ENCODE measurements around the gene CDKN2A. TPM values are rescaled to one million over a fixed set of nuclear protein-coding genes. Genes with fewer than 3 reads are reported as not detected.
"Not testable (repeated sequence)": the region's sequence is repeated elsewhere in the genome, so short reads cannot be mapped to it uniquely, and the experiment has no call there.

Gene CDKN2A
- total RNA-seq, 1 donor from 2014 or later = 6.3 TPM

DNA sequence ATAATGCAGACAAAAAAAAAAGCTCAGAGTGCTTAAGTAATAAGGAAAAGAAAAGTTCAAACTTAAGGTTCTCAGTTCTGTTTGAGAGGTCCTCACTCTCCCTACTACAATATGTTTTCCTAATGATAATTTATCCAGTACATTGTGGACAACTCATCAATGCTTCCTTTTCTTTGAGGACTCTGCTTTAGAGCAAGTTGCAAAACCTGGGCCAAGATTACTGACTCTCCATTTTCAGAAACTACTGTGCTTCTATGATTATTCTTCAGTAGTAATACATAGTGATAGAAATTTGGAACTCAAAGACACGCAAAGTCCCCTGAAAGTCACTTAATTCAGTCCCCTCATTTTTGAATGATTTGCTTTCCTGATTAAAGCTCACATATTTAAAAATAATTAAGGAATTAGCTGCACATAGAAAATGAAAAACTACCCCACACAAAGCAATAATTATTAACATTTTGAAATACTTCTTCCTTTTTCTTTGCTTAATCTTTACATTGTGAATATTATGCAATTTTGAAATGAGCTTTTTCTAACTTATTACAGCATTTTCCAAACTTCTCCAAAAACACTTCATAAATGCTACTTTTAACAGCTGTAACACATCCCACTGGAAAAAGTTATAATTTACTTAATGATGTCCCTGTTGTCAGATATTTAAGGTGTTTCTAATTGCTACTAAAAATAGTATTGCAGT, 11.2 kb downstream of the CDKN2A start:
- no peak for DNase-seq (ENCODE audit: low read depth in 2 of 2)

- DNase-seq (ENCODE audit: low read depth in 2 of 2) = no peak
Measured at GRCh38 chr9:21982391-21982790, 11.8 kb downstream of the CDKN2A start.

DNA sequence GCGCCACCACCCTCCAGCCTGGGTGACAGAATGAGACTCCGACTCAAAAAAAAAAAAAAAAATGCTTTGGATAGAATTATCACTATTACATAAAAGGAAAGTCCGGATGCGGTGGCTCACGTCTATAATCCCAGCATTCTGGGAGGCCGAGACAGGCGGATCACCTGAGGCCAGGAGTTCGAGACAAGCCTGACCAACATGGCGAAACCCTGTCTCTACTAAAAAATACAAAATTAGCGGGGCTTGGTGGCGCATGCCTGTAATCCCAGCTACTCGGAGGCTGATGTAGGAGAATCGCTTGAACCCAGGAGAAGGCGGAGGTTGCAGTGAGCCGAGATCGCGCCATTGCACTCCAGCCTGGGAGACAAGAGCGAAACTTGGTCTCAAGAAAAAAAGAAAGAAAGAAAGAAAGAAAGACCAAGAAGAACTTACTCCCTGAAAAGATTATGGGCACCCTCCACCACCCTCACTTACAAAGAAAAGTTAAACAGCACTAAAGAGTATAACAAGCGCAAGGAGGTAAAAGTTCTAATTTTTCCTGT, 17.8 kb downstream of the CDKN2A start:
- DNase-seq (ENCODE audit: low read depth in 2 of 2) = no peak

DNA sequence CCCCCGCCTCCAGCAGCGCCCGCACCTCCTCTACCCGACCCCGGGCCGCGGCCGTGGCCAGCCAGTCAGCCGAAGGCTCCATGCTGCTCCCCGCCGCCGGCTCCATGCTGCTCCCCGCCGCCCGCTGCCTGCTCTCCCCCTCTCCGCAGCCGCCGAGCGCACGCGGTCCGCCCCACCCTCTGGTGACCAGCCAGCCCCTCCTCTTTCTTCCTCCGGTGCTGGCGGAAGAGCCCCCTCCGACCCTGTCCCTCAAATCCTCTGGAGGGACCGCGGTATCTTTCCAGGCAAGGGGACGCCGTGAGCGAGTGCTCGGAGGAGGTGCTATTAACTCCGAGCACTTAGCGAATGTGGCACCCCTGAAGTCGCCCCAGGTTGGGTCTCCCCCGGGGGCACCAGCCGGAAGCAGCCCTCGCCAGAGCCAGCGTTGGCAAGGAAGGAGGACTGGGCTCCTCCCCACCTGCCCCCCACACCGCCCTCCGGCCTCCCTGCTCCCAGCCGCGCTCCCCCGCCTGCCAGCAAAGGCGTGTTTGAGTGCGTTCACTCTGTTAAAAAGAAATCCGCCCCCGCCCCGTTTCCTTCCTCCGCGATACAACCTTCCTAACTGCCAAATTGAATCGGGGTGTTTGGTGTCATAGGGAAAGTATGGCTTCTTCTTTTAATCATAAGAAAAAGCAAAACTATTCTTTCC, 19.3 kb downstream of the CDKN2A start:
- peak in 1 of 2 donors; percentile 50 for DNase-seq (ENCODE audit: low read depth in 2 of 2)

- no peak for DNase-seq (ENCODE audit: low read depth in 2 of 2)
Measured at GRCh38 chr9:21974343-21974721, 19.9 kb downstream of the CDKN2A start.

- no peak for DNase-seq (ENCODE audit: low read depth in 2 of 2)
Measured at GRCh38 chr9:21972361-21972760, 21.8 kb downstream of the CDKN2A start.

- no peak for DNase-seq (ENCODE audit: low read depth in 2 of 2)
Measured at GRCh38 chr9:21970800-21971640, 23.2 kb downstream of the CDKN2A start.

DNA sequence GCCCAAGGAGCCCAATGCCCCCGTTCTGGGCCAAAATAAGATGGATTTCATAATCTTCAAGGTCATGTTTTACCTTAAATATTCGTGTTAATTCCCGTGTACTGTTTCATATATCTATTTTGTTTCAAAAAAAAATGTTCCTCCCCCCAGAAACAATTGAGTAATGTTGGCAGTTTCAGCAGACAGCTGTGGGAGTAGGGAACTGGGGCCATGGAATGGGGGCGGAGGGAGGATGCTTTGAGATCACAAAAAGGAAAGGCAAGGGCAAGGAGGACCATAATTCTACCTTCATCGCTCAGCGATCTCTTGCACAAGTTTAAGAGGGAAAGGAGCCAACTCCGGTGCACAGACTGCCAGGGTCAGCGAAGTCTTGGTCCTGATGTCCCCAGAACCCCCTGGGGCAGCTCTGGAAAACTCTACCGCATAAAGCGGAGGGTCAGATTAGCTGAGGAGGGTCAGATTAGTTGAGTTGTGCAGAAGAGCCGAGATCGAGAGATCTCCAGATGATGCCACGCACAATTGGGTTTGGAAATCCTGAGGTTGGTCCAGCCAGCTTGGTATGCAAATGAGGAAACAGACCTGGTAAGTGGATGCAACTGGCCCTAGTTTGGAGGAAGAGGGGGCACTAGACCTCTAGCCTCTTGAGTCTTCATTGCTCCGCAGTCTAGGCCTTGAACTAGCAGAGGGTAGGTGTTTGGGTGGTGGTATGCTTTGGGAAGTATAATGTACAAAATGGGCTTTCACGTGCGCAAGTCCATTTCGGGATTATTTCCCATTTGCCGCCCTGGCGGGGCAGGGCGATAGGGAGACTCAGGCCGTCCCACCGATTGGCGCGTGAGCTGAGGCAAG, 24.0 kb downstream of the CDKN2A start:
- no peak for DNase-seq (ENCODE audit: low read depth in 2 of 2)

- DNase-seq (ENCODE audit: low read depth in 2 of 2) = no peak
Measured at GRCh38 chr9:21969011-21969940, 24.9 kb downstream of the CDKN2A start.

GRCh38 chr9:21968331-21969010, 25.7 kb downstream of the CDKN2A start:
- DNase-seq (ENCODE audit: low read depth in 2 of 2) = peak in 1 of 2 donors; percentile 55

DNA sequence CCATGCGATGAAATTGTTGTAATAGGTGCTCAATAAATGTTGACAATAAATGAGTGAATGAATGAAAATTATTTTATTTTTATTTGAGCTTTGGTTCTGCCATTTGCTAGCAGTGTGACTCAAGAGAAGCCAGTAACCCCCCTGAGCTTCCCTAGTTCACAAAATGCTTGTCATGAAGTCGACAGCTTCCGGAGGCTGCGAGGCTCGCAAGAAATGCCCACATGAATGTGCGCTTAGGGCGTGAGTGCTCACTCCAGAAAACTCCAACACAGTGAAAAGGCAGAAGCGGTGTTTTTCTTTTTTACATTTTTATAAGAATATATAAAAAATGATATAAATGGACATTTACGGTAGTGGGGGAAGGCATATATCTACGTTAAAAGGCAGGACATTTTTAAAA, 26.5 kb downstream of the CDKN2A start:
- no peak for DNase-seq (ENCODE audit: low read depth in 2 of 2)

DNA sequence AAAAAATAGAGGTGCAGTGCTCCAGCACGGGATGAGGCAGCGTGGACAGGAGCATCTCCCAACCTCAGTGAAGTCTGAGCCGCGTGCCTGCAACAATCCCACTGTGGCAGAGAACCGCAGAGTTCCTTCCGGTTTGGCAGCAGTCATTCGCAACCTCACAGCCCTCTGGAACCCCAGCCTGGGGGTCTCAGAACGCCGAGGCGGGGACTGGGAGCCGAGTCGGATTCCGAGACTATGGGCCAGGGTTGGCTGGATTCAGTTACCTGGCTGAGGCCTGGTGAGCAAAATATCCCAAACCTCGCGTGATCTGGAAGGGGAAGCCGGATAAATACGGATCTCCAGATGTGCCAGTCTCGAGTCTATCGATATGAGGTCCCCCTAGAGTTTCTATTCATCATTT, 27.0 kb downstream of the CDKN2A start:
- DNase-seq (ENCODE audit: low read depth in 2 of 2) = no peak

- DNase-seq (ENCODE audit: low read depth in 2 of 2) = no peak
Measured at GRCh38 chr9:21966140-21966851, 27.9 kb downstream of the CDKN2A start.

- peak; percentile 54 to 83 for DNase-seq (ENCODE audit: low read depth in 2 of 2)
Measured at GRCh38 chr9:21965401-21965951, 28.7 kb downstream of the CDKN2A start.

DNA sequence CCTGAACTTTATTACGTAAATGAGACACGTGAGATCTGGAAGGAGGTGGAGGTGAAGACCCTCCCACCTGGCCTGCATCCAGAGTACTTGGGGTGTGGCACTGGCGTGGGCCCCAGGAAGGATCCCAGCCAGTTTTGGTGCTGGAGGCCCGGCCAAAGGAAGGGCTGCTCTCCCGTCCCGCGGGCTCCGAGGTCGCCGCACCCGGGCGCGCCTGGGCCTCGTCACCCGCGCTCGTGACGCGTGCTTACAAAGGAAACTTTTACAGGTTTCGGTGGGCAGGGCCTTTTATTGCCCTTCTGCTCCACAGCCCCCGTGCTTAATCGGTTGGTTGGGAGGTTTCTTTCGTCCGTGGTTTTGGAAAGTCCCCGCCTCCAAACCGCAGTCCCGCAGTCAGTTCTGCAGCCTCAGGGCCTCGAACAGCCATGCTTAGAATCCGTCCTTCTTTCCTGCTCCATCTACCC, 29.2 kb downstream of the CDKN2A start:
- DNase-seq (ENCODE audit: low read depth in 2 of 2) = peak; percentile 40 to 54

- DNase-seq (ENCODE audit: low read depth in 2 of 2) = no peak
Measured at GRCh38 chr9:21961569-21961968, 32.6 kb downstream of the CDKN2A start.

GRCh38 chr9:21959268-21959667, 34.9 kb downstream of the CDKN2A start:
- not testable (repeated sequence) for DNase-seq (ENCODE audit: low read depth in 2 of 2)

GRCh38 chr9:21958833-21959232, 35.4 kb downstream of the CDKN2A start:
- DNase-seq (ENCODE audit: low read depth in 2 of 2) = no peak
